ENCODE results near the gene GAS6. TPM values are rescaled to one million over a fixed set of nuclear protein-coding genes. Genes with fewer than 3 reads are reported as not detected.

GAS6 gene
- total RNA-seq, 3 donors from 2014 or later: 0.61 to 0.84 (median 0.71) TPM

- Mint-ChIP-seq H3K36me3 (ENCODE audit: insufficient read depth) (no peaks in the 10 kb centered on the region), H3K9me3 (peaks cover 4% of the 10 kb centered on the region), H3K4me3 (no peak overlapping the region), H3K4me1 (ENCODE audit: low read depth) (peaks cover 10% of the 10 kb centered on the region), H3K27me3 (ENCODE audit: low read depth) (peaks cover 52% of the 10 kb centered on the region)
- DNase-seq (no peak), ATAC-seq (no peak)
Observed at GRCh38 chr13:113865427-113865826, 1.6 kb upstream of the GAS6 start.

GRCh38 chr13:113864273-113864890, 506 bp upstream of the GAS6 start:
- H3K4me1 Mint-ChIP-seq (ENCODE audit: low read depth): peaks cover 10% of the 10 kb centered on the region
- ATAC-seq: no peak
- peak overlapping the region; percentile 58 for H3K4me3 Mint-ChIP-seq
- peaks cover 4% of the 10 kb centered on the region for H3K9me3 Mint-ChIP-seq
- peaks cover 48% of the 10 kb centered on the region for H3K27me3 Mint-ChIP-seq (ENCODE audit: low read depth)
- no peak for DNase-seq
- H3K36me3 Mint-ChIP-seq (ENCODE audit: insufficient read depth): no peaks in the 10 kb centered on the region

GRCh38 chr13:113862931-113863523, 849 bp downstream of the GAS6 start:
- peak overlapping the region; percentile 73 for H3K4me3 Mint-ChIP-seq
- no peaks in the 10 kb centered on the region for H3K36me3 Mint-ChIP-seq (ENCODE audit: insufficient read depth)
- peaks cover 2% of the 10 kb centered on the region for H3K9me3 Mint-ChIP-seq
- peaks cover 41% of the 10 kb centered on the region for H3K27me3 Mint-ChIP-seq (ENCODE audit: low read depth)
- DNase-seq (no peak), ATAC-seq (peak; percentile 32 to 48)
- H3K4me1 Mint-ChIP-seq (ENCODE audit: low read depth): peaks cover 10% of the 10 kb centered on the region

DNA sequence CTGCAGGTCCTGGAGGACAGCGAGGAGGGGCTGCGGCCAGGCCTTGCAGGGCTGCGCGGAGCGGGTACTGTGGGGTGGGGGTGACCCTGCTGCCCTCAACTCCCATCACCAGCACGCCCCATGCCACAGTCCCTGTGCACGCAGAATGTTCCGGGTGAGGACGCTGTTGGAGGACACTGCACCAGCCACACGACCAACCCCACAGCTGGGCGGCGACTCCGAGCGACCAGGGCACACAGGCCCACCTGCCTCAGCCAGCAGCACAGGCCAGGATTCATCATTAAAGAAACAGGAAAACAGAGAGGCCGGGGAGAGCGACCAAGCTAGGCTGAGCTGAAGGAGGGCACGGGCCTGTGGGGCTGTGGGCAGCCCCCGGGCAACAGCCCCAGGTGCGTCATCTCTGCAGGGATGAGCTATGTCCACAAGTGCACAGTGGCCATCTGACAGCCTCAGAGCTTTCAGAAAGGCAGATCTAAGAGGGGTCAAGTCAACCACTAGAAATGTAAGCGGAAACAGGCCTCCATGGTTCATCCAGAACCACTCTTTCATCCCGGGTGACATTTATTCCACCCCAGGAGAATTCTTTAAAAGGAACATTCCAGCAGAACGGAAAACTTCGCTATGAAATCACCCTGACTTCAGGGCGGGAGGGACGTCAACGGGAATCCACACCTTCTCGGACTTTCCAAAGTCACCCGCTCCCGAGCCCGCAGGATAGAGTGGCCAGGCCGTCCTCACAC, 1.5 kb downstream of the GAS6 start:
- Mint-ChIP-seq H3K27me3 (ENCODE audit: low read depth) (peaks cover 40% of the 10 kb centered on the region), H3K4me3 (peak overlapping the region; percentile 68), H3K4me1 (ENCODE audit: low read depth) (peaks cover 10% of the 10 kb centered on the region), H3K36me3 (ENCODE audit: insufficient read depth) (no peaks in the 10 kb centered on the region), H3K9me3 (no peaks in the 10 kb centered on the region)
- ATAC-seq (no peak), DNase-seq (no peak)

DNA sequence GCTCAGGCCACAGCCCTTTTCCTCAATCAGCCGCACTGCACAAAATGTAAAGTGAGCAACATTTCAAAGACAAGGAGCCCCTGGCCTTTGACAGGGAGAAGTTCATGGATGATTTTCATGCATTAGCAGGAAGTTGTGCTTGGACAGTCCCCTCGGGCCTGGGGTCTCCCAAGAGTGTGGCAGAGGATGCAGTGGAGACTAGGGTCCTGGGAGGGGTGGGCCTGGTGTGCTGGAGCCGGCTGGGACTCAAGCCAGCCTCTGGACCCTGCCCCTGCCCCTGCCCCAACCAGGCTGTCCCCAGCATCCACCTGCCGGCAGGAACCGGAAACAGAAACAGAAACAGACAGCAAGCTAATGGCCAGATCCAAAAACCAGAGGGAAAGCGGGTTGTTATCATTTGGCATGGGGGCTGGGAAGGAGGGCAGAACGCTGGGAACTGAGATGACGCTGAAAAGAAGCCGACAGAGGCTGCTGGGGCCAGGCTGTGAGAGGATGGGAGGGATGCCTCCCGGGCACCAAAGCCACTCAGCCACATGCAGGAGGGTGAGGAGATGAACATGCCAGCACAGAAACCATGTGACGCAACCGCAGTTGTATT, 2.3 kb downstream of the GAS6 start:
- Mint-ChIP-seq H3K4me1 (ENCODE audit: low read depth) (peaks cover 10% of the 10 kb centered on the region), H3K36me3 (ENCODE audit: insufficient read depth) (no peaks in the 10 kb centered on the region), H3K4me3 (peak overlapping the region; percentile 37), H3K9me3 (no peaks in the 10 kb centered on the region), H3K27me3 (ENCODE audit: low read depth) (peaks cover 38% of the 10 kb centered on the region)
- ATAC-seq: no peak
- DNase-seq: no peak

DNA sequence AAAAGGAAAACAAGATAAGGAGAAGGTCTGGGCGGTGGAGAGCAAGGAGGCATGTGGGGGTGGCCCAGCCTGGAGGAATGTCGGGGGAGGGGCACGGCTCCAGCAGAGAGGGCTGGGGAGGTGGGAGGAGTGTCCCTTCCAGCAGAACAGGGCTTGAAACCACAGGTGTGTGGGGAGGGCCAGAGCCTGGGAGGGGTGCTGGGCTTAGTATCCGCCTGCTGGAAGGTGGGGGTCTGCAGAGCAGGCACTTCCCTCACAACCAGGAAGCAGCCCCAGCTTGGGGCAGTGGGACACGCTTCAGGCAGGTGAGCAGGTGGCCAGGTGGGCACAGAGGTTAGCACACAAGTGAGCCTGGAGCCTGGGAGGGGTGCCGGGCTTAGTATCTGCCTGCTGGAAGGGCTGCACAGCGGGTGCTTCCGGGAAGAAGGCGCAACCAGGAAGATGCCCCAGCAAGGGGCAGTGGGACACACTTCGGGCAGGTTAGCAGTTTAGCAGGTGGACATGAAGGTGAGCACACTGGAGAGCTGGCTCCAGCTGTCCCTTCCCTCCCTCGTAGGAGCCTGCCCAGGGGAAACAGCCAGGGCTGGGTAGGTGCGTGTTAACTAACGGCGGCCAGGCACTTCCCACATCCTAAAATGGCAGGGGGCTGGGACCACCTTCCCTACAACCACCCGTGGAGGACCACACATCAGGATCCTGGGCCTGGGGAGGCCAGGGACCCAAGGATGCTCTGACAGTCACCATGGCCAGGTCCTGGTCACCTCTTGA, 3.0 kb downstream of the GAS6 start:
- Mint-ChIP-seq H3K36me3 (ENCODE audit: insufficient read depth) (no peaks in the 10 kb centered on the region), H3K9me3 (no peaks in the 10 kb centered on the region), H3K4me1 (ENCODE audit: low read depth) (peaks cover 12% of the 10 kb centered on the region), H3K4me3 (no peak overlapping the region), H3K27me3 (ENCODE audit: low read depth) (peaks cover 37% of the 10 kb centered on the region)
- ATAC-seq (no peak), DNase-seq (no peak)

GRCh38 chr13:113860051-113860664, 3.7 kb downstream of the GAS6 start:
- no peak for ATAC-seq
- H3K9me3 Mint-ChIP-seq: no peaks in the 10 kb centered on the region
- no peak for DNase-seq
- peaks cover 30% of the 10 kb centered on the region for H3K27me3 Mint-ChIP-seq (ENCODE audit: low read depth)
- H3K4me1 Mint-ChIP-seq (ENCODE audit: low read depth): peaks cover 13% of the 10 kb centered on the region
- no peaks in the 10 kb centered on the region for H3K36me3 Mint-ChIP-seq (ENCODE audit: insufficient read depth)
- H3K4me3 Mint-ChIP-seq: no peak overlapping the region

- Mint-ChIP-seq H3K27me3 (ENCODE audit: low read depth) (peaks cover 23% of the 10 kb centered on the region), H3K4me1 (ENCODE audit: low read depth) (peaks cover 19% of the 10 kb centered on the region), H3K36me3 (ENCODE audit: insufficient read depth) (no peaks in the 10 kb centered on the region), H3K9me3 (no peaks in the 10 kb centered on the region), H3K4me3 (no peak overlapping the region)
- ATAC-seq: no peak
- no peak for DNase-seq
Observed at GRCh38 chr13:113859311-113860050, 4.4 kb downstream of the GAS6 start.

DNA sequence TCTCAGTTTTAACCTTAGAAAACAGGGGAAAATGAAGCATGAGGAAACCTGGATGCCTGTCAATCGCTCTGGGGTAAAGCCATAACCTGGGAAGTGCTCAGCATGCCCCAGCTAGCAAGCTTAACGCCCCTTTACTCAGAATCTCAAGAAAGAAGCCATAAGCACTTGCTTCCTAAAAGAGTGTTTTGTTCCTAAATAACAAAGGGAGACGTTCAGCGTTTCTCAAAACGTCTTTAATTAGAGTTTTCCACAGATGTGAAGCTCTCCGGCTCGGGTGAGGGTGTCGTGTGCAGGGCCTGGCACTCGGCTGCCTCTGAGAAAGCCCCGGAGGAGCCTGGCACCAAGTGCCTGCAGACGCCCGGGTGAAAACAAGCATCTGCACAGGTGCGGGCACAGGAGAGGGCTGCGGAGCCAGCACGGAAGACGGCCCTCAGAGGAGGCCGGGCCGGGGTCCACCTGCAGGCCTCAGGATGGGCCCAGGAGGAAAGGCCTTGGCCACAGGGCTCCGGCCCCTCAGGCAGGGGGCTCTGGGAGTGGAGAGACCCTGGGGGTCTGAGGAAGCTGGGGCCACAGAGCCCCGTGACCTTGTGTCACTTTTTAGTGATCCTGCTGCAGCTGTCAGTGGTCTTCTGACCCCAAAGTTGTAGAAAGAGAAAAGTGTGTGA, 6.2 kb downstream of the GAS6 start:
- Mint-ChIP-seq H3K9me3 (no peaks in the 10 kb centered on the region), H3K4me3 (no peak overlapping the region), H3K27me3 (ENCODE audit: low read depth) (peaks cover 16% of the 10 kb centered on the region), H3K36me3 (ENCODE audit: insufficient read depth) (no peaks in the 10 kb centered on the region), H3K4me1 (ENCODE audit: low read depth) (peaks cover 22% of the 10 kb centered on the region)
- ATAC-seq (no peak), DNase-seq (no peak)

GRCh38 chr13:113856716-113857065, 7.2 kb downstream of the GAS6 start:
- DNase-seq (no peak), ATAC-seq (no peak)

DNA sequence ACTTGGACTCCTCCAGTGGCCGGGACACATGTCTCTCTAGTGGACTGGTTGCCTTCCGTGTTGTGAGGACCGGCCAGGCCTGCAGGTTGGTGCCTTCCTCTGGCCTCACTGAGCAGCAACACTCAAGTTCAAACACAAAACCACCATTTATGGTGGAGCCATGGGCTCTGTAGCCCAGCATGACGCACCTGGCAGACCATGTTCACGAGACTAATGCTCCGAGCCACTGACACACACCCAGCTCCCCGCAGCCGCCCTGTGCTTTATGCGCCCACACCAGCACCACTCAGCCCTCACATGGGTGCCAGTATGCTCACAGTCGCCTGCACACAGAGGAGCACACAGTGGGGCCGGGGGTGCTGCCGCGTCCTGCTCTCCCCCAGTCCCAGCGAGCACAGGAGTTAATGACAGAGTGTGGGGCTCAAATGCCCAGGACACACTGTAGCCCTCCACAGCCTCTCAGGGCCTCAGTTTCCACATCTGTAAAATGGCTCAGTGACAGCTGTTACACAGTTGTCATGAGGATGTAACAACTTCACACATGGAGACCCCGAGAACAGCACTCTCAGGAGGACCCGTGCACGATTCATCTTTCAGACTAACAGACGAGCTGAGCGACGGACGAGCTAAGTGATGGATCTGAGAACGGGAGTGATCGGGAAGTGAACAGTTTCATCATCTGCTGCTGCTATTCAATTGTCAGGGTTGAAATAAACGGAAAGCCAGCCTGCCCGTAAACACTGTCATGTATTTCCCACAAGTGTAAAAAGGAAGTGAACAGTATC, 7.8 kb downstream of the GAS6 start:
- H3K4me3 Mint-ChIP-seq: no peak overlapping the region
- DNase-seq: no peak

More at GRCh38 chr13:113856716-113857065, 7.2 kb downstream of the GAS6 start:
- Mint-ChIP-seq H3K4me1 (ENCODE audit: low read depth) (peaks cover 18% of the 10 kb centered on the region), H3K9me3 (no peaks in the 10 kb centered on the region), H3K36me3 (ENCODE audit: insufficient read depth) (no peaks in the 10 kb centered on the region), H3K27me3 (ENCODE audit: low read depth) (peaks cover 10% of the 10 kb centered on the region), H3K4me3 (no peak overlapping the region)

More for the DNA sequence above, 7.8 kb downstream of the GAS6 start:
- no peaks in the 10 kb centered on the region for H3K9me3 Mint-ChIP-seq
- no peaks in the 10 kb centered on the region for H3K36me3 Mint-ChIP-seq (ENCODE audit: insufficient read depth)
- peaks cover 5% of the 10 kb centered on the region for H3K27me3 Mint-ChIP-seq (ENCODE audit: low read depth)
- ATAC-seq: no peak
- H3K4me1 Mint-ChIP-seq (ENCODE audit: low read depth): peaks cover 18% of the 10 kb centered on the region
